ENCODE measurements around the gene TUSC2. TPM values are rescaled to one million over a fixed set of nuclear protein-coding genes. Genes with fewer than 3 reads are reported as not detected.

The TUSC2 gene
- total and polyA plus RNA-seq, 10 of the 15 experiments (the other 5 are each of a cell fraction or from before 2014, with no cell fraction given) = 4.0 to 73.8 (median 34.3) TPM

DNA sequence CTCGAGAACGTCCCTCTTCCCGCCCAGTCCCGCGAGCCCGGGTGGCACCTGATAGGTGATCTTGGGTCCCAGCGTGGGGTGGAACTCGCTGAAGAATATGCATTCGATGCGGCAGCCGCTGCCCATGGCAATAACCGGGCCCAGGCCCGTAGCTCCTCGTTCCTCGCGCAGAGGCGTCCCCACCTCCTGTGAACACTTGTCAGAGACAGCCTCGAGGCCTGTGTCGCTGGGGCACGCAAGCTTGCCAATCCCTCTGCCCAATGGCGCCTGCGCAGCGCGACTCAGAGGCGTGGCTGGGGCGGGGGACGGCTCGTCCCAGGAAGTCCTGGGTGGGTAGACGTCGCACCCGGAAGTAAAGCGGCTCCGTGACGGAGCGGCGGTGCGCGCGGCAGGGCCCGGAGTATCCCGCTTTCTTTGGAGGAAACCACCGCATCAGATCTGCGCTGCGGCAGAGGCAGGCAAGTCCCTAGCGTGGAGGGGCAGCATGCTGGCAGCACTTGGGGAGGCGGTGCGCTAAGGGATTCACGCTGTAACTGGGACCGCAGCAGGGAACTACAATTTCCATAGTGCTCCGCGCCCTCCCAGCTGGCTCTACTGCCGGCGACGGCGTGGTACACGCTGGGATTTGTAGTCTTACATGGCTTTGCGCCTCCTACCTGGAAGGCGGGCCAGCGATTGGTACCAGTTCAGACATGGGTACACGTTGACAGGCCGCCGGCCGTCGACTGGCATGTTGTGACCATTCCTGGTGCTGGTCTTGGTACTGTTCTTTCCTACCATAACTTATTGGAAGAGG lies 22.7 kb upstream of the TUSC2 start, which contains the start of the genes CYB561D2 and NPRL2 (continued):
- TF ChIP-seq, protein P1, sequence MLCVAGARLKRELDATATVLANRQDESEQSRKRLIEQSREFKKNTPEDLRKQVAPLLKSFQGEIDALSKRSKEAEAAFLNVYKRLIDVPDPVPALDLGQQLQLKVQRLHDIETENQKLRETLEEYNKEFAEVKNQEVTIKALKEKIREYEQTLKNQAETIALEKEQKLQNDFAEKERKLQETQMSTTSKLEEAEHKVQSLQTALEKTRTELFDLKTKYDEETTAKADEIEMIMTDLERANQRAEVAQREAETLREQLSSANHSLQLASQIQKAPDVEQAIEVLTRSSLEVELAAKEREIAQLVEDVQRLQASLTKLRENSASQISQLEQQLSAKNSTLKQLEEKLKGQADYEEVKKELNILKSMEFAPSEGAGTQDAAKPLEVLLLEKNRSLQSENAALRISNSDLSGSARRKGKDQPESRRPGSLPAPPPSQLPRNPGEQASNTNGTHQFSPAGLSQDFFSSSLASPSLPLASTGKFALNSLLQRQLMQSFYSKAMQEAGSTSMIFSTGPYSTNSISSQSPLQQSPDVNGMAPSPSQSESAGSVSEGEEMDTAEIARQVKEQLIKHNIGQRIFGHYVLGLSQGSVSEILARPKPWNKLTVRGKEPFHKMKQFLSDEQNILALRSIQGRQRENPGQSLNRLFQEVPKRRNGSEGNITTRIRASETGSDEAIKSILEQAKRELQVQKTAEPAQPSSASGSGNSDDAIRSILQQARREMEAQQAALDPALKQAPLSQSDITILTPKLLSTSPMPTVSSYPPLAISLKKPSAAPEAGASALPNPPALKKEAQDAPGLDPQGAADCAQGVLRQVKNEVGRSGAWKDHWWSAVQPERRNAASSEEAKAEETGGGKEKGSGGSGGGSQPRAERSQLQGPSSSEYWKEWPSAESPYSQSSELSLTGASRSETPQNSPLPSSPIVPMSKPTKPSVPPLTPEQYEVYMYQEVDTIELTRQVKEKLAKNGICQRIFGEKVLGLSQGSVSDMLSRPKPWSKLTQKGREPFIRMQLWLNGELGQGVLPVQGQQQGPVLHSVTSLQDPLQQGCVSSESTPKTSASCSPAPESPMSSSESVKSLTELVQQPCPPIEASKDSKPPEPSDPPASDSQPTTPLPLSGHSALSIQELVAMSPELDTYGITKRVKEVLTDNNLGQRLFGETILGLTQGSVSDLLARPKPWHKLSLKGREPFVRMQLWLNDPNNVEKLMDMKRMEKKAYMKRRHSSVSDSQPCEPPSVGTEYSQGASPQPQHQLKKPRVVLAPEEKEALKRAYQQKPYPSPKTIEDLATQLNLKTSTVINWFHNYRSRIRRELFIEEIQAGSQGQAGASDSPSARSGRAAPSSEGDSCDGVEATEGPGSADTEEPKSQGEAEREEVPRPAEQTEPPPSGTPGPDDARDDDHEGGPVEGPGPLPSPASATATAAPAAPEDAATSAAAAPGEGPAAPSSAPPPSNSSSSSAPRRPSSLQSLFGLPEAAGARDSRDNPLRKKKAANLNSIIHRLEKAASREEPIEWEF (IDR thresholded peaks at IDR 0.05; ENCODE audit: insufficient replicate concordance, low read depth, low read length) = peak; percentile 50
- TF ChIP-seq CHD4 (IDR thresholded peaks at IDR 0.05) (no peak), ZZZ3 (IDR thresholded peaks at IDR 0.05; ENCODE audit: control insufficient read depth, insufficient read length, low read depth) (no peak), SMARCA5 (IDR thresholded peaks at IDR 0.05) (no peak), BHLHE40 (IDR thresholded peaks at IDR 0.05; ENCODE audit: borderline replicate concordance in 1 of 2, low read depth in 2 of 2, low read length in 1 of 2) (peak in 1 of 2 experiments; percentile 27; a peak in 1 of 4 replicates), ZNF24 (IDR thresholded peaks at IDR 0.05) (no peak), ZSCAN29 (IDR thresholded peaks at IDR 0.05) (no peak), ZNF622 (IDR thresholded peaks at IDR 0.05) (no peak), ZNF384 (IDR thresholded peaks at IDR 0.05; ENCODE audit: borderline replicate concordance, low read depth, low read length) (0 out of 2 replicates have a peak, but pooled peaks have one; percentile 29), BCL11A (IDR thresholded peaks at IDR 0.05; ENCODE audit: low read depth, low read length) (no peak), ZBTB11 (CRISPR knock-in tag; IDR thresholded peaks at IDR 0.05) (peak; percentile 31; the same call in 1 of the 2 replicates), TAF1 (IDR thresholded peaks at IDR 0.05; ENCODE audit: borderline replicate concordance, low read depth, low read length) (peak; percentile 64; the same call in 1 of the 2 replicates), SPI1 (IDR thresholded peaks at IDR 0.05; ENCODE audit: borderline replicate concordance, insufficient read depth, low read depth, low read length) (no peak), NFYA (IDR thresholded peaks at IDR 0.05; ENCODE audit: borderline replicate concordance, low read depth, low read length) (no peak), PKNOX1 (IDR thresholded peaks at IDR 0.05) (0 out of 2 replicates have a peak, but pooled peaks have one; percentile 57)
- TF ChIP-seq, protein P2, sequence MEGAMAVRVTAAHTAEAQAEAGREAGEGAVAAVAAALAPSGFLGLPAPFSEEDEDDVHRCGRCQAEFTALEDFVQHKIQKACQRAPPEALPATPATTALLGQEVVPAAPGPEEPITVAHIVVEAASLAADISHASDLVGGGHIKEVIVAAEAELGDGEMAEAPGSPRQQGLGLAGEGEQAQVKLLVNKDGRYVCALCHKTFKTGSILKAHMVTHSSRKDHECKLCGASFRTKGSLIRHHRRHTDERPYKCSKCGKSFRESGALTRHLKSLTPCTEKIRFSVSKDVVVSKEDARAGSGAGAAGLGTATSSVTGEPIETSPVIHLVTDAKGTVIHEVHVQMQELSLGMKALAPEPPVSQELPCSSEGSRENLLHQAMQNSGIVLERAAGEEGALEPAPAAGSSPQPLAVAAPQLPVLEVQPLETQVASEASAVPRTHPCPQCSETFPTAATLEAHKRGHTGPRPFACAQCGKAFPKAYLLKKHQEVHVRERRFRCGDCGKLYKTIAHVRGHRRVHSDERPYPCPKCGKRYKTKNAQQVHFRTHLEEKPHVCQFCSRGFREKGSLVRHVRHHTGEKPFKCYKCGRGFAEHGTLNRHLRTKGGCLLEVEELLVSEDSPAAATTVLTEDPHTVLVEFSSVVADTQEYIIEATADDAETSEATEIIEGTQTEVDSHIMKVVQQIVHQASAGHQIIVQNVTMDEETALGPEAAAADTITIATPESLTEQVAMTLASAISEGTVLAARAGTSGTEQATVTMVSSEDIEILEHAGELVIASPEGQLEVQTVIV (IDR thresholded peaks at IDR 0.05; ENCODE audit: borderline replicate concordance, partially characterized antibody) = peak; percentile 94
